Measurements from ENCODE around the gene SBF2.

Gene SBF2

GRCh38 chr11:10021563-10021962, 272.5 kb downstream of the SBF2 start:
- no peak for DNase-seq (ENCODE audit: low spot score)
- no peak for TF ChIP-seq CTCF (IDR thresholded peaks at IDR 0.05; ENCODE audit: poor library complexity, severe bottlenecking)

GRCh38 chr11:10019906-10020682, 273.9 kb downstream of the SBF2 start:
- Histone ChIP-seq H3K4me1 (ENCODE audit: insufficient read depth, poor library complexity, severe bottlenecking) (no peaks in the 10 kb centered on the region), H3K27ac (ENCODE audit: poor library complexity, severe bottlenecking) (no peak overlapping the region), H3K4me3 (ENCODE audit: severe bottlenecking) (no peak overlapping the region), H3K36me3 (ENCODE audit: low read depth) (peaks cover 3% of the 10 kb centered on the region; the same call in 1 of the 2 replicates), H3K27me3 (ENCODE audit: insufficient read depth, poor library complexity, severe bottlenecking) (no peaks in the 10 kb centered on the region), H3K9me3 (ENCODE audit: severe bottlenecking) (no peaks in the 10 kb centered on the region)
- no peak for DNase-seq (ENCODE audit: low spot score)
- no peak for ATAC-seq (ENCODE audit: low read depth)
- TF ChIP-seq CTCF (IDR thresholded peaks at IDR 0.05; ENCODE audit: poor library complexity, severe bottlenecking): no peak

More at GRCh38 chr11:10021563-10021962, 272.5 kb downstream of the SBF2 start:
- ATAC-seq (ENCODE audit: low read depth): no peak
- Histone ChIP-seq H3K27me3 (ENCODE audit: insufficient read depth, poor library complexity, severe bottlenecking) (no peaks in the 10 kb centered on the region), H3K4me3 (ENCODE audit: severe bottlenecking) (no peak overlapping the region), H3K9me3 (ENCODE audit: severe bottlenecking) (no peaks in the 10 kb centered on the region), H3K27ac (ENCODE audit: poor library complexity, severe bottlenecking) (no peak overlapping the region), H3K4me1 (ENCODE audit: insufficient read depth, poor library complexity, severe bottlenecking) (no peaks in the 10 kb centered on the region), H3K36me3 (ENCODE audit: low read depth) (peaks cover 4% of the 10 kb centered on the region; the same call in 1 of the 2 replicates)

- Histone ChIP-seq H3K27ac (ENCODE audit: poor library complexity, severe bottlenecking) (no peak overlapping the region), H3K4me3 (ENCODE audit: severe bottlenecking) (no peak overlapping the region), H3K4me1 (ENCODE audit: insufficient read depth, poor library complexity, severe bottlenecking) (no peaks in the 10 kb centered on the region), H3K27me3 (ENCODE audit: insufficient read depth, poor library complexity, severe bottlenecking) (no peaks in the 10 kb centered on the region), H3K36me3 (ENCODE audit: low read depth) (peaks cover 3% of the 10 kb centered on the region; the same call in 1 of the 2 replicates), H3K9me3 (ENCODE audit: severe bottlenecking) (no peaks in the 10 kb centered on the region)
- no peak for TF ChIP-seq CTCF (IDR thresholded peaks at IDR 0.05; ENCODE audit: poor library complexity, severe bottlenecking)
- no peak for DNase-seq (ENCODE audit: low spot score)
- ATAC-seq (ENCODE audit: low read depth): no peak
These were observed 276.1 kb downstream of the SBF2 start for GRCh38 chr11:10017911-10018310.

- Histone ChIP-seq H3K27ac (ENCODE audit: poor library complexity, severe bottlenecking) (no peak overlapping the region), H3K4me3 (ENCODE audit: severe bottlenecking) (no peak overlapping the region), H3K9me3 (ENCODE audit: severe bottlenecking) (peaks cover 4% of the 10 kb centered on the region), H3K36me3 (ENCODE audit: low read depth) (peaks cover 3% of the 10 kb centered on the region; the same call in 1 of the 2 replicates), H3K27me3 (ENCODE audit: insufficient read depth, poor library complexity, severe bottlenecking) (no peaks in the 10 kb centered on the region), H3K4me1 (ENCODE audit: insufficient read depth, poor library complexity, severe bottlenecking) (no peaks in the 10 kb centered on the region)
- no peak for TF ChIP-seq CTCF (IDR thresholded peaks at IDR 0.05; ENCODE audit: poor library complexity, severe bottlenecking)
- DNase-seq (ENCODE audit: low spot score) (no peak), ATAC-seq (ENCODE audit: low read depth) (no peak)
These were observed 277.0 kb downstream of the SBF2 start for GRCh38 chr11:10017050-10017449.

- ATAC-seq (ENCODE audit: low read depth): no peak
- H3K36me3 ChIP-seq (ENCODE audit: low read depth): peaks cover 3% of the 10 kb centered on the region; the same call in 1 of the 2 replicates
These were observed 282.0 kb downstream of the SBF2 start for GRCh38 chr11:10012068-10012467.

More at GRCh38 chr11:10012068-10012467, 282.0 kb downstream of the SBF2 start:
- no peaks in the 10 kb centered on the region for H3K27me3 ChIP-seq (ENCODE audit: insufficient read depth, poor library complexity, severe bottlenecking)
- no peak for TF ChIP-seq CTCF (IDR thresholded peaks at IDR 0.05; ENCODE audit: poor library complexity, severe bottlenecking)
- peaks cover 4% of the 10 kb centered on the region for H3K9me3 ChIP-seq (ENCODE audit: severe bottlenecking)
- H3K27ac ChIP-seq (ENCODE audit: poor library complexity, severe bottlenecking): no peak overlapping the region
- no peak for DNase-seq (ENCODE audit: low spot score)
- H3K4me3 ChIP-seq (ENCODE audit: severe bottlenecking): no peak overlapping the region
- no peaks in the 10 kb centered on the region for H3K4me1 ChIP-seq (ENCODE audit: insufficient read depth, poor library complexity, severe bottlenecking)
